ENCODE data around the gene SNX14.
A peak's percentile ranks its signal among the peaks of the same experiment; 100 is the strongest.

Gene SNX14

DNA sequence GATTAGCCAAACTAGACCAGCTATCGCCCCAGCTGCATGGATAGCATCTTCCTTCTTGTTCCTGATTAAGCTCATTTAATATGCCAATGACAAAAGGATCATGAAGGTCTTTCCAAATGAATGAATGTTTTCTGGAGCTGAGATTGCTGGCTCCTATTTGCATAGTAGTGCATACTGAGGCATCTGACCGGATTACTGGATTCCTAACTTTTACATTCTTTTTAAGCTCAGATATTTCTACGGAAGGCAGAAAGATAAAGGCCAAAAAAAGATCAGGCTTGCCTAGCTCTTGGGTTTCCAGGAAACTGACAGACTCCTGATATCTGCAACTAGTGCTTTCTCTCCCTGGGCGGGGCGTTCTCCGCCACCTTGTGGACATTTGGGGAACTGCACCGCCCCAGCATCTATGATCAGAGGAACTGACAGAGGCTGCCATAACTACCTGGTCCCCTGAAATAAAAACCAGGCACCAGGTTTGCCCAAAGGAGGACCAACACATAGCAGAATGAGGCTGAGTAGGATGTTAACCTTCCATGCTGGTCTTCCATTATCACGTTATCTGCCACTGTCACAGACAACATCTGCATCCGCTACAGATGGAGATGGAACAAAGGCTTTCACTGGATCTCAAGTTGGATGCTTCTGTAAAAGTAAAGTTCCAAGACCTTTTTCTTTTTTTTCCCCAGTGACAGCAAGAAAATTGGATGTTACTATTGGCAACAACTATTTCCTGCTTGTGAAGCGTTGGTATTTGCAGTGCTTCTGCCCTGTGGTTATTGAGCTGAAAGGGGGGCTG is 110.6 kb downstream of the SNX14 start (continued):
- TF ChIP-seq, protein P1, sequence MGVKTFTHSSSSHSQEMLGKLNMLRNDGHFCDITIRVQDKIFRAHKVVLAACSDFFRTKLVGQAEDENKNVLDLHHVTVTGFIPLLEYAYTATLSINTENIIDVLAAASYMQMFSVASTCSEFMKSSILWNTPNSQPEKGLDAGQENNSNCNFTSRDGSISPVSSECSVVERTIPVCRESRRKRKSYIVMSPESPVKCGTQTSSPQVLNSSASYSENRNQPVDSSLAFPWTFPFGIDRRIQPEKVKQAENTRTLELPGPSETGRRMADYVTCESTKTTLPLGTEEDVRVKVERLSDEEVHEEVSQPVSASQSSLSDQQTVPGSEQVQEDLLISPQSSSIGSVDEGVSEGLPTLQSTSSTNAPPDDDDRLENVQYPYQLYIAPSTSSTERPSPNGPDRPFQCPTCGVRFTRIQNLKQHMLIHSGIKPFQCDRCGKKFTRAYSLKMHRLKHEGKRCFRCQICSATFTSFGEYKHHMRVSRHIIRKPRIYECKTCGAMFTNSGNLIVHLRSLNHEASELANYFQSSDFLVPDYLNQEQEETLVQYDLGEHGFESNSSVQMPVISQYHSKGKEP (tag by site-specific recombination; IDR thresholded peaks at IDR 0.05) = no peak
- TF ChIP-seq ZNF423 (tag by site-specific recombination; IDR thresholded peaks at IDR 0.05) (no peak), ZSCAN23 (tag by site-specific recombination; IDR thresholded peaks at IDR 0.05) (no peak), MYNN (tag by site-specific recombination; IDR thresholded peaks at IDR 0.05; ENCODE audit: borderline replicate concordance) (no peak), ZSCAN30 (tag by site-specific recombination; IDR thresholded peaks at IDR 0.05) (0 out of 2 replicates have a peak, but pooled peaks have one; percentile 32)
- TF ChIP-seq, protein P2, sequence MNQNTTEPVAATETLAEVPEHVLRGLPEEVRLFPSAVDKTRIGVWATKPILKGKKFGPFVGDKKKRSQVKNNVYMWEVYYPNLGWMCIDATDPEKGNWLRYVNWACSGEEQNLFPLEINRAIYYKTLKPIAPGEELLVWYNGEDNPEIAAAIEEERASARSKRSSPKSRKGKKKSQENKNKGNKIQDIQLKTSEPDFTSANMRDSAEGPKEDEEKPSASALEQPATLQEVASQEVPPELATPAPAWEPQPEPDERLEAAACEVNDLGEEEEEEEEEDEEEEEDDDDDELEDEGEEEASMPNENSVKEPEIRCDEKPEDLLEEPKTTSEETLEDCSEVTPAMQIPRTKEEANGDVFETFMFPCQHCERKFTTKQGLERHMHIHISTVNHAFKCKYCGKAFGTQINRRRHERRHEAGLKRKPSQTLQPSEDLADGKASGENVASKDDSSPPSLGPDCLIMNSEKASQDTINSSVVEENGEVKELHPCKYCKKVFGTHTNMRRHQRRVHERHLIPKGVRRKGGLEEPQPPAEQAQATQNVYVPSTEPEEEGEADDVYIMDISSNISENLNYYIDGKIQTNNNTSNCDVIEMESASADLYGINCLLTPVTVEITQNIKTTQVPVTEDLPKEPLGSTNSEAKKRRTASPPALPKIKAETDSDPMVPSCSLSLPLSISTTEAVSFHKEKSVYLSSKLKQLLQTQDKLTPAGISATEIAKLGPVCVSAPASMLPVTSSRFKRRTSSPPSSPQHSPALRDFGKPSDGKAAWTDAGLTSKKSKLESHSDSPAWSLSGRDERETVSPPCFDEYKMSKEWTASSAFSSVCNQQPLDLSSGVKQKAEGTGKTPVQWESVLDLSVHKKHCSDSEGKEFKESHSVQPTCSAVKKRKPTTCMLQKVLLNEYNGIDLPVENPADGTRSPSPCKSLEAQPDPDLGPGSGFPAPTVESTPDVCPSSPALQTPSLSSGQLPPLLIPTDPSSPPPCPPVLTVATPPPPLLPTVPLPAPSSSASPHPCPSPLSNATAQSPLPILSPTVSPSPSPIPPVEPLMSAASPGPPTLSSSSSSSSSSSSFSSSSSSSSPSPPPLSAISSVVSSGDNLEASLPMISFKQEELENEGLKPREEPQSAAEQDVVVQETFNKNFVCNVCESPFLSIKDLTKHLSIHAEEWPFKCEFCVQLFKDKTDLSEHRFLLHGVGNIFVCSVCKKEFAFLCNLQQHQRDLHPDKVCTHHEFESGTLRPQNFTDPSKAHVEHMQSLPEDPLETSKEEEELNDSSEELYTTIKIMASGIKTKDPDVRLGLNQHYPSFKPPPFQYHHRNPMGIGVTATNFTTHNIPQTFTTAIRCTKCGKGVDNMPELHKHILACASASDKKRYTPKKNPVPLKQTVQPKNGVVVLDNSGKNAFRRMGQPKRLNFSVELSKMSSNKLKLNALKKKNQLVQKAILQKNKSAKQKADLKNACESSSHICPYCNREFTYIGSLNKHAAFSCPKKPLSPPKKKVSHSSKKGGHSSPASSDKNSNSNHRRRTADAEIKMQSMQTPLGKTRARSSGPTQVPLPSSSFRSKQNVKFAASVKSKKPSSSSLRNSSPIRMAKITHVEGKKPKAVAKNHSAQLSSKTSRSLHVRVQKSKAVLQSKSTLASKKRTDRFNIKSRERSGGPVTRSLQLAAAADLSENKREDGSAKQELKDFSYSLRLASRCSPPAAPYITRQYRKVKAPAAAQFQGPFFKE (tag by site-specific recombination; IDR thresholded peaks at IDR 0.05; ENCODE audit: borderline replicate concordance) = no peak
- TF ChIP-seq, protein P3, sequence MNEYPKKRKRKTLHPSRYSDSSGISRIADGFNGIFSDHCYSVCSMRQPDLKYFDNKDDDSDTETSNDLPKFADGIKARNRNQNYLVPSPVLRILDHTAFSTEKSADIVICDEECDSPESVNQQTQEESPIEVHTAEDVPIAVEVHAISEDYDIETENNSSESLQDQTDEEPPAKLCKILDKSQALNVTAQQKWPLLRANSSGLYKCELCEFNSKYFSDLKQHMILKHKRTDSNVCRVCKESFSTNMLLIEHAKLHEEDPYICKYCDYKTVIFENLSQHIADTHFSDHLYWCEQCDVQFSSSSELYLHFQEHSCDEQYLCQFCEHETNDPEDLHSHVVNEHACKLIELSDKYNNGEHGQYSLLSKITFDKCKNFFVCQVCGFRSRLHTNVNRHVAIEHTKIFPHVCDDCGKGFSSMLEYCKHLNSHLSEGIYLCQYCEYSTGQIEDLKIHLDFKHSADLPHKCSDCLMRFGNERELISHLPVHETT (tag by site-specific recombination; IDR thresholded peaks at IDR 0.05) = no peak
- TF ChIP-seq, protein P4, sequence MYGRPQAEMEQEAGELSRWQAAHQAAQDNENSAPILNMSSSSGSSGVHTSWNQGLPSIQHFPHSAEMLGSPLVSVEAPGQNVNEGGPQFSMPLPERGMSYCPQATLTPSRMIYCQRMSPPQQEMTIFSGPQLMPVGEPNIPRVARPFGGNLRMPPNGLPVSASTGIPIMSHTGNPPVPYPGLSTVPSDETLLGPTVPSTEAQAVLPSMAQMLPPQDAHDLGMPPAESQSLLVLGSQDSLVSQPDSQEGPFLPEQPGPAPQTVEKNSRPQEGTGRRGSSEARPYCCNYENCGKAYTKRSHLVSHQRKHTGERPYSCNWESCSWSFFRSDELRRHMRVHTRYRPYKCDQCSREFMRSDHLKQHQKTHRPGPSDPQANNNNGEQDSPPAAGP (tag by site-specific recombination; IDR thresholded peaks at IDR 0.05) = no peak
- TF ChIP-seq, protein P5, sequence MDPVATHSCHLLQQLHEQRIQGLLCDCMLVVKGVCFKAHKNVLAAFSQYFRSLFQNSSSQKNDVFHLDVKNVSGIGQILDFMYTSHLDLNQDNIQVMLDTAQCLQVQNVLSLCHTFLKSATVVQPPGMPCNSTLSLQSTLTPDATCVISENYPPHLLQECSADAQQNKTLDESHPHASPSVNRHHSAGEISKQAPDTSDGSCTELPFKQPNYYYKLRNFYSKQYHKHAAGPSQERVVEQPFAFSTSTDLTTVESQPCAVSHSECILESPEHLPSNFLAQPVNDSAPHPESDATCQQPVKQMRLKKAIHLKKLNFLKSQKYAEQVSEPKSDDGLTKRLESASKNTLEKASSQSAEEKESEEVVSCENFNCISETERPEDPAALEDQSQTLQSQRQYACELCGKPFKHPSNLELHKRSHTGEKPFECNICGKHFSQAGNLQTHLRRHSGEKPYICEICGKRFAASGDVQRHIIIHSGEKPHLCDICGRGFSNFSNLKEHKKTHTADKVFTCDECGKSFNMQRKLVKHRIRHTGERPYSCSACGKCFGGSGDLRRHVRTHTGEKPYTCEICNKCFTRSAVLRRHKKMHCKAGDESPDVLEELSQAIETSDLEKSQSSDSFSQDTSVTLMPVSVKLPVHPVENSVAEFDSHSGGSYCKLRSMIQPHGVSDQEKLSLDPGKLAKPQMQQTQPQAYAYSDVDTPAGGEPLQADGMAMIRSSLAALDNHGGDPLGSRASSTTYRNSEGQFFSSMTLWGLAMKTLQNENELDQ (tag by site-specific recombination; IDR thresholded peaks at IDR 0.05; ENCODE audit: low read depth) = no peak
- TF ChIP-seq, protein P6, sequence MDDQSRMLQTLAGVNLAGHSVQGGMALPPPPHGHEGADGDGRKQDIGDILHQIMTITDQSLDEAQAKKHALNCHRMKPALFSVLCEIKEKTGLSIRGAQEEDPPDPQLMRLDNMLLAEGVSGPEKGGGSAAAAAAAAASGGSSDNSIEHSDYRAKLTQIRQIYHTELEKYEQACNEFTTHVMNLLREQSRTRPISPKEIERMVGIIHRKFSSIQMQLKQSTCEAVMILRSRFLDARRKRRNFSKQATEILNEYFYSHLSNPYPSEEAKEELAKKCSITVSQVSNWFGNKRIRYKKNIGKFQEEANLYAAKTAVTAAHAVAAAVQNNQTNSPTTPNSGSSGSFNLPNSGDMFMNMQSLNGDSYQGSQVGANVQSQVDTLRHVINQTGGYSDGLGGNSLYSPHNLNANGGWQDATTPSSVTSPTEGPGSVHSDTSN (CRISPR knock-in tag; IDR thresholded peaks at IDR 0.05) = no peak
